ENCODE results near the gene LMO1.

The LMO1 gene

DNA sequence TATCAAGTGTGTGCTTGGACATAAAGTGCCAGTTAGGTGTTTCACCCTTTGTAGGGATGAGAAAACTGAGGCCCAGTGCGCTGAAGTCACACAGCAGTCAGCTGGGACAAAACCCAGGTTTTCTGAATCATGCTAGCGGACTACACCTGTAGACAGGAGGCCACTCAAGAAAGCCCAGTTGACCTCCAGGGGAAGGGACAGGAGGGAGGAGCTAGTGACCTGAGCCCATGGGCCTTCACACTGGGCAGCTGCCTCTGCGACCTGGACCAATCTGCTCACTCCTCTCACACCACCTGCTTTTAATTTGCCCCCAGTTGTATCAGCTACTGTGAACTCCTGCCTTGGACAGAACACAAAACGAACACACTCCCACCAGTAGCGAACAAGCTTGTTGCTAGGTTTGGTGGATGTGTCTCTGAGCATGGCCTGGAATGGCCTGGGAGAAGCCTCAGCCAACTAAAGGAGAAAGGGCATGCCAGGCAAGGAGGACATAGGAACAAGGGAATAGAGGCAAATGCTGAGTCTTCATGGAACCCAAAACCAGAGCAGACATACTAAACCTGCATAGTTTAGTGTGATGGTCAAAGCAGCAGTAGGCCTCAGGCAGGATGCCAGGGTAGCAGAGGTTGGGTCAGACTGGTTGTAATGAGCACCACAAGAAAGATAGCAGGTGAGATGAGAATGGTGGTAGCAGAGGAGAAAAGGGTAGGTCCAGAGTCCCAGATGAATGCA is 7.2 kb downstream of the LMO1 start:
- Histone ChIP-seq H2BK5ac (ENCODE audit: low read depth, low read length, poor library complexity) (no peak overlapping the region), H2BK12ac (ENCODE audit: low read length) (no peak overlapping the region), H3K4me2 (ENCODE audit: low read length) (no peak overlapping the region), H3K9ac (ENCODE audit: low read length) (no peak overlapping the region), H2BK120ac (ENCODE audit: insufficient read depth, low read length, poor library complexity) (no peak overlapping the region), H3K4ac (ENCODE audit: low read depth, low read length) (no peak overlapping the region), H3K9me3 (ENCODE audit: insufficient read depth, low read depth, low read length) (no peaks in the 10 kb centered on the region), H3K27me3 (ENCODE audit: insufficient read depth, low read length) (no peaks in the 10 kb centered on the region), H2AFZ (ENCODE audit: insufficient read depth, low read length, poor library complexity) (no peak overlapping the region), H3K4me1 (ENCODE audit: control insufficient read depth in 1 of 2, insufficient read depth in 2 of 2, low read length in 2 of 2) (peaks cover 0 to 5% of the 10 kb centered on the region in 2 experiments), H3K18ac (ENCODE audit: low read length) (no peak overlapping the region), H4K91ac (ENCODE audit: low read depth, low read length) (no peak overlapping the region), H4K12ac (ENCODE audit: low read depth, low read length) (no peak overlapping the region), H3K79me1 (ENCODE audit: low read length) (no peaks in the 10 kb centered on the region), H3K4me3 (ENCODE audit: low read depth, low read length) (no peak overlapping the region), H3K27ac (ENCODE audit: low read depth, low read length) (no peak overlapping the region), H3K23ac (ENCODE audit: low read length) (no peak overlapping the region), H4K8ac (ENCODE audit: low read depth, low read length) (no peak overlapping the region), H3K14ac (ENCODE audit: low read length) (no peak overlapping the region), H3K79me2 (ENCODE audit: control insufficient read depth, insufficient read depth, low read length, poor library complexity) (no peaks in the 10 kb centered on the region), H2AK5ac (ENCODE audit: low read length) (no peak overlapping the region), H3K36me3 (ENCODE audit: control insufficient read depth in 1 of 2, insufficient read depth in 2 of 2, low read length in 2 of 2) (peaks cover 0 to 4% of the 10 kb centered on the region in 2 experiments)
- no CpG with 5 or more reads among the region's 5 CpGs for WGBS (ENCODE audit: extremely low coverage, insufficient coverage, insufficient read length)
- DNase-seq: no peak

DNA sequence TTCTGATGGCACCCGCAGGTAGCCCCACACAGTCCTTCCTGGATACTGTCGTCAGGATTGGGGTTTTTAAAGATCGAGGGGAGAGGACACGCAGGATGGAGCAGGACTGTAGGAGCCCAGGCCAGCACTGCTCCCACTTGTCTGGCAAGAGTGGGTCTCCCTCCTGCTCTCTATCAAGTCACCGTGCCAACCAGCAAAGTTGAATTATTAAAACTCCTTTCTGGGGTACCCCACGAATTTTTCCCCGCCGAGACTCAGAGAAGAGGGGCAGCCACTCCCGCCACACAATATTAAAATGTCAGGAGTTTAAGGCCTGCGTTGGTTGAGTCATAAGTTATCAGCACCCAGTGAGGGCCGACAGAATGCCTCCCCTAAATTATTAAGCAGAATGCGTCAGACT is 10.1 kb downstream of the LMO1 start:
- no peak overlapping the region for H2AK5ac ChIP-seq (ENCODE audit: low read length)
- no CpG with 5 or more reads among the region's 12 CpGs for WGBS (ENCODE audit: extremely low coverage, insufficient coverage, insufficient read length)
- no peak overlapping the region for H2AFZ ChIP-seq (ENCODE audit: insufficient read depth, low read length, poor library complexity)
- no peak overlapping the region for H3K27ac ChIP-seq (ENCODE audit: low read depth, low read length)
- peaks cover 0 to 4% of the 10 kb centered on the region in 2 experiments for H3K36me3 ChIP-seq (ENCODE audit: control insufficient read depth in 1 of 2, insufficient read depth in 2 of 2, low read length in 2 of 2)
- H2BK5ac ChIP-seq (ENCODE audit: low read depth, low read length, poor library complexity): no peak overlapping the region
- H3K27me3 ChIP-seq (ENCODE audit: insufficient read depth, low read length): no peaks in the 10 kb centered on the region
- no peak overlapping the region for H4K12ac ChIP-seq (ENCODE audit: low read depth, low read length)
- H3K4me3 ChIP-seq (ENCODE audit: low read depth, low read length): no peak overlapping the region
- H3K79me1 ChIP-seq (ENCODE audit: low read length): no peaks in the 10 kb centered on the region
- H3K4ac ChIP-seq (ENCODE audit: low read depth, low read length): no peak overlapping the region
- H3K9me3 ChIP-seq (ENCODE audit: insufficient read depth, low read depth, low read length): peaks cover 5% of the 10 kb centered on the region
- no peak overlapping the region for H2BK12ac ChIP-seq (ENCODE audit: low read length)
- H3K18ac ChIP-seq (ENCODE audit: low read length): no peak overlapping the region
- no peak overlapping the region for H4K91ac ChIP-seq (ENCODE audit: low read depth, low read length)
- no peak overlapping the region for H2BK120ac ChIP-seq (ENCODE audit: insufficient read depth, low read length, poor library complexity)
- no peak overlapping the region for H3K14ac ChIP-seq (ENCODE audit: low read length)
- no peaks in the 10 kb centered on the region for H3K79me2 ChIP-seq (ENCODE audit: control insufficient read depth, insufficient read depth, low read length, poor library complexity)
- no peak overlapping the region for H3K9ac ChIP-seq (ENCODE audit: low read length)
- no peak for DNase-seq
- H4K8ac ChIP-seq (ENCODE audit: low read depth, low read length): no peak overlapping the region
- no peak overlapping the region for H3K23ac ChIP-seq (ENCODE audit: low read length)
- H3K4me1 ChIP-seq (ENCODE audit: control insufficient read depth in 1 of 2, insufficient read depth in 2 of 2, low read length in 2 of 2): peaks cover 2 to 10% of the 10 kb centered on the region in 2 experiments
- H3K4me2 ChIP-seq (ENCODE audit: low read length): no peak overlapping the region

DNA sequence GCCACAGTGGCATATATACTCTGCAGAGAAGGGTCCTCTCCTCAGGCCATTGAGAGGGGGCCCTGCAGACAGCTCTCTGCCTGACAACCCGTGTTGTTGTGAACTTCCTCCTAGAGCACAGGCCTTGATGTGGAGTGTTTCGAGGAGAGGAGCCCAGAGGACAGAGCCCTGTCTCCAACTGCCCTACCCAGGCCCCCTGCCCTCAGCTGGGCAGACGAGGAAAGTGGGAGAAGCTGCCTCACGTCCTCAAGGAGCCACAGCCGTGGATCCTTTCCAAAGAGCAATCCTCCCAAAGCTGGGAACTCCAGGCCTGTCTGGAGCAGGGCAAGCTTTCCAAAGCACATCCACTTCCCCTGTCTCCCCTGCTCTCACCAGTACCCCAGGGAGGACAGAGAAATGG is 10.7 kb downstream of the LMO1 start:
- no peak for DNase-seq
- peaks cover 0 to 4% of the 10 kb centered on the region in 2 experiments for H3K36me3 ChIP-seq (ENCODE audit: control insufficient read depth in 1 of 2, insufficient read depth in 2 of 2, low read length in 2 of 2)
- H3K9me3 ChIP-seq (ENCODE audit: insufficient read depth, low read depth, low read length): peaks cover 5% of the 10 kb centered on the region
- H4K12ac ChIP-seq (ENCODE audit: low read depth, low read length): no peak overlapping the region
- H3K27me3 ChIP-seq (ENCODE audit: insufficient read depth, low read length): no peaks in the 10 kb centered on the region
- no peak overlapping the region for H3K27ac ChIP-seq (ENCODE audit: low read depth, low read length)
- no peaks in the 10 kb centered on the region for H3K79me1 ChIP-seq (ENCODE audit: low read length)
- H3K9ac ChIP-seq (ENCODE audit: low read length): no peak overlapping the region
- no peak overlapping the region for H3K4me2 ChIP-seq (ENCODE audit: low read length)
- peaks cover 5 to 10% of the 10 kb centered on the region in 2 experiments for H3K4me1 ChIP-seq (ENCODE audit: control insufficient read depth in 1 of 2, insufficient read depth in 2 of 2, low read length in 2 of 2)
- H3K23ac ChIP-seq (ENCODE audit: low read length): no peak overlapping the region
- no peak overlapping the region for H2AK5ac ChIP-seq (ENCODE audit: low read length)
- no peak overlapping the region for H2BK5ac ChIP-seq (ENCODE audit: low read depth, low read length, poor library complexity)
- no CpG with 5 or more reads among the region's 5 CpGs for WGBS (ENCODE audit: extremely low coverage, insufficient coverage, insufficient read length)
- no peak overlapping the region for H2BK120ac ChIP-seq (ENCODE audit: insufficient read depth, low read length, poor library complexity)
- no peak overlapping the region for H3K4ac ChIP-seq (ENCODE audit: low read depth, low read length)
- no peak overlapping the region for H4K8ac ChIP-seq (ENCODE audit: low read depth, low read length)
- no peak overlapping the region for H4K91ac ChIP-seq (ENCODE audit: low read depth, low read length)
- no peak overlapping the region for H3K4me3 ChIP-seq (ENCODE audit: low read depth, low read length)
- no peak overlapping the region for H3K14ac ChIP-seq (ENCODE audit: low read length)
- H2BK12ac ChIP-seq (ENCODE audit: low read length): no peak overlapping the region
- no peaks in the 10 kb centered on the region for H3K79me2 ChIP-seq (ENCODE audit: control insufficient read depth, insufficient read depth, low read length, poor library complexity)
- no peak overlapping the region for H3K18ac ChIP-seq (ENCODE audit: low read length)
- no peak overlapping the region for H2AFZ ChIP-seq (ENCODE audit: insufficient read depth, low read length, poor library complexity)

DNA sequence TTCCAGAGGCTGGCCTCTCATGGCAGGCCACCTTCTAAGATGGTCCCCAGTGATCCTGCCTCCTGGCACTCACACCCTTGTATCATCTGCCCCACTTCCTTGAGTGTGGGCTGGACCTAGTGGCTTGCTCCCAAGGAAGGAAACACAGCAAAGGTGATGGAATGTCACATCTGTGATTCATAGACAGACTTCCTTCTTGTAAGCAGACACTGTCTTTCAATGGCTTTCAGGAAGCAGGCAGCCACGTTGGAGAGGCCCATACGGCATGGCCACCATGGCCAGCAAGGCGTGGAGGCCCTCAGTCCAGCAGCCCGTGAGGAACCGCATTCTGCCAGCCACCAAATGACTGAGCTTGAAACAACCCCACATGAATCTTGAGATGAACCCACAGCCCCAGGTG is 11.3 kb downstream of the LMO1 start:
- H4K91ac ChIP-seq (ENCODE audit: low read depth, low read length): no peak overlapping the region
- no peak overlapping the region for H2BK120ac ChIP-seq (ENCODE audit: insufficient read depth, low read length, poor library complexity)
- H3K9me3 ChIP-seq (ENCODE audit: insufficient read depth, low read depth, low read length): peaks cover 5% of the 10 kb centered on the region
- H3K4me2 ChIP-seq (ENCODE audit: low read length): no peak overlapping the region
- peaks cover 5 to 10% of the 10 kb centered on the region in 2 experiments for H3K4me1 ChIP-seq (ENCODE audit: control insufficient read depth in 1 of 2, insufficient read depth in 2 of 2, low read length in 2 of 2)
- no peak overlapping the region for H2BK5ac ChIP-seq (ENCODE audit: low read depth, low read length, poor library complexity)
- no peak overlapping the region for H3K18ac ChIP-seq (ENCODE audit: low read length)
- H3K14ac ChIP-seq (ENCODE audit: low read length): no peak overlapping the region
- H3K23ac ChIP-seq (ENCODE audit: low read length): no peak overlapping the region
- H3K4me3 ChIP-seq (ENCODE audit: low read depth, low read length): no peak overlapping the region
- no peak overlapping the region for H3K4ac ChIP-seq (ENCODE audit: low read depth, low read length)
- H3K27ac ChIP-seq (ENCODE audit: low read depth, low read length): no peak overlapping the region
- H3K27me3 ChIP-seq (ENCODE audit: insufficient read depth, low read length): no peaks in the 10 kb centered on the region
- no peak overlapping the region for H4K8ac ChIP-seq (ENCODE audit: low read depth, low read length)
- no peak for DNase-seq
- no peak overlapping the region for H2BK12ac ChIP-seq (ENCODE audit: low read length)
- H3K79me1 ChIP-seq (ENCODE audit: low read length): no peaks in the 10 kb centered on the region
- WGBS (ENCODE audit: extremely low coverage, insufficient coverage, insufficient read length): no CpG with 5 or more reads among the region's 5 CpGs
- H3K36me3 ChIP-seq (ENCODE audit: control insufficient read depth in 1 of 2, insufficient read depth in 2 of 2, low read length in 2 of 2): peaks cover 0 to 4% of the 10 kb centered on the region in 2 experiments
- no peak overlapping the region for H2AFZ ChIP-seq (ENCODE audit: insufficient read depth, low read length, poor library complexity)
- no peak overlapping the region for H3K9ac ChIP-seq (ENCODE audit: low read length)
- no peak overlapping the region for H2AK5ac ChIP-seq (ENCODE audit: low read length)
- no peaks in the 10 kb centered on the region for H3K79me2 ChIP-seq (ENCODE audit: control insufficient read depth, insufficient read depth, low read length, poor library complexity)
- no peak overlapping the region for H4K12ac ChIP-seq (ENCODE audit: low read depth, low read length)

All from trophoblast cell (in vitro differentiated cells and primary cell).